Stimulated activated CD8-positive, alpha-beta memory T cell treated with anti-CD3 and anti-CD28 coated beads, Interleukin-7, amount 100 ng/mL, for 1 hour (primary cell): ENCODE data around the gene SKAP1.

Experiments
- DNase-seq, 2 donors: peaks; one replicate each; pipeline ENCODE4 v3.0.0-alpha.2; 2020; ENCODE audit warnings: low read depth in 2 of 2

The SKAP1 gene

GRCh38 chr17:48110761-48111160 lies 319.3 kb downstream of the SKAP1 start:
- no peak for DNase-seq

GRCh38 chr17:48107137-48108055 lies 322.6 kb downstream of the SKAP1 start, which contains the start of gene SNX11:
SNX11 (plus strand) TSS chr17:48107766; CDS start chr17:48112044, 4,278 bp downstream.
- DNase-seq = peak; percentile 75 to 86

GRCh38 chr17:48106802-48107136 lies 323.2 kb downstream of the SKAP1 start:
- no peak for DNase-seq

- DNase-seq = no peak
These were observed 325.6 kb downstream of the SKAP1 start for GRCh38 chr17:48104440-48104839.

GRCh38 chr17:48102798-48103715 lies 327.0 kb downstream of the SKAP1 start:
- DNase-seq = no peak

- DNase-seq = no peak
These were observed 327.8 kb downstream of the SKAP1 start for GRCh38 chr17:48102043-48102750.

GRCh38 chr17:48101012-48101720 lies 328.8 kb downstream of the SKAP1 start, which contains the start of gene CBX1:
CBX1 (minus strand) TSS chr17:48101478; CDS start chr17:48077004, 24,474 bp downstream.
- DNase-seq = peak; percentile 82 to 87

GRCh38 chr17:48100591-48101011 lies 329.4 kb downstream of the SKAP1 start:
- no peak for DNase-seq

- no peak for DNase-seq
These were observed 329.9 kb downstream of the SKAP1 start for GRCh38 chr17:48100160-48100559.

- no peak for DNase-seq
These were observed 334.4 kb downstream of the SKAP1 start for GRCh38 chr17:48095611-48096010.

GRCh38 chr17:48093341-48094045 lies 336.5 kb downstream of the SKAP1 start:
- no peak for DNase-seq

- DNase-seq = no peak
These were observed 345.1 kb downstream of the SKAP1 start for GRCh38 chr17:48084932-48085331.
